GM18861 (cell line): ENCODE results near the gene RNLS.

Experiments used
- ATAC-seq: cut with Tn5 transposase; IDR thresholded peaks from one replicate; pipeline ENCODE4 v1.9.1; 2021; ENCODE audit not compliant: unreplicated experiment

The RNLS gene

GRCh38 chr10:88270061-88270808 lies 312.9 kb downstream of the RNLS start:
- ATAC-seq = no peak

DNA sequence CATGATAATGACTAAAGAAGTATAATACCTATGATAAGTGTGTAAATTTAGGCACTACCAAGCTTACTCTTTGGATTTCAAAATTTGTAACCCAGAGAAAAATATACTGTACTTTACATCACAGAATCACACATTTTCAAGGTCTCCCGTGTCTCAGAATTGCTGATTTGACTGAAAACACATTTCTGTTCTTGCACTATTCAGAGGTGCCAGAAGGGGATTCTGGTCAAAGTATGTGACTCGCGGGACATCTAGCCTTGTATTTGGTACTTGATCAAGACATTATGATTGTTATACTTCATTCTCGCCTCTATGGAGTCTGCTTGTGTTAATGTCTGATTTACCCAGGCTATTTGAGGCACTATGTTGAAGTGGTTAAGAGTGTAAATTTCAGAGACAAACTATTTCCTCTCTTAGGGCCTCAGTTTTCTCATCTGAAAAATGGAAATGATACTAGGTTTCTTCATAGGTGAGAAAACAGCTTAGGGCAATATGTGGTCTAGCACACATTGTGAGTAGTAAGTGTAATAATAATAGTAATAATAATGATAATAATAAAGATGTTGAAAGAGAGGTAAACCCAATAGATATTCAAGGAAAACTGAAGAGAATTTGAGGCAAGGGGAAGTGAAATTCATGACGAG lies 320.4 kb downstream of the RNLS start:
- ATAC-seq = no peak

GRCh38 chr10:88261152-88261551 lies 322.0 kb downstream of the RNLS start:
- ATAC-seq = no peak

DNA sequence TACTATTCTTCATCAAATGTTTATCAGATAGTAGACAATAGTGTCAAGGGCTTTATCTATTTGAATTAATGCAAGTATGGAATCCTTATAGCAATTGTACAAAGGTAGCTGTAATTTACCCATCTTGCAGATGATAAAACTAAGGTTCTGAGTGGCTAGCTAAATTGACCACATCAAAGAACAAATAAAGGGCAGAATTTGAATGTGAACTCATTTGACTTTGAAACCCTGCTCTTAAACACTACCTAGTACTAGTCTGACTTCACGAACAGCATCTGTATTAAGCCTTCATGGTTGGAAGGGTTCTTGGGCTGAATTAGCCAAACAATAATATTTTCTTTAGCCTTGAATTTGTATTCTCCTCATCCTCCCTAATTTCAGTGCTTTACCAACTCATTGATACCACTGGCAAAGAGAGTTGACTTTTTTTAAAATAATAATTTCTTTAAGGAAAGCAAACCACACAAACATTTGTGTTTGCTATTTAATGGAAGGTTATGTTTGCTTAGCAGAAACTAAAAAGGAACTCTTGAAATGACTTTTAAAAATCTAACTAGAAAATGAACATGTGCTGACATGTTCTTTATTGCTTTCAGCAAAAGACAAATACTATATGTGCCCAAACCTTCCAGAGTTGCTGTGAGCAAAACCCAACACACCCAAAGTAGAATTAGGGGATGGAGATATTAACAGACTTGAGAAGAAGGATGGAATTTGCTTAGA lies 322.6 kb downstream of the RNLS start:
- no peak for ATAC-seq

GRCh38 chr10:88259381-88259780 lies 323.7 kb downstream of the RNLS start:
- ATAC-seq = no peak

DNA sequence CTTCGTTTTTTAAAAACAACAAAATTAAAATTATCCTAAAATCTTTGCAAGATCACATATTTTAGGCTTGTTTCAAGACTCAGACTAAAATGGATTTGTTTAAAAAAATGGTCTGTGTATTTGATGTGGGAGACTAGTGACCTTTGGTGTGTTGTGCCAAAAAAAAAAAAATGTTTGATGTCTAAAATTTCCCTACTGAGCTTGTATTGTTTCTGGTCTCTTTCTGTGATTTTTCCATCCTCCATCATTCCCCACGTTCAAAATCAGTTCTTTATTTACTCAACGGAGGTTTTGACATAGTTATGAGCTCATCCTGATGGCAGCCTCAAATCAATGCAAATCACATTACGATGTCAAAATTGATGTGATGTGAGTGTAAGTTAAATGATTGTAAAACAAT lies 326.2 kb downstream of the RNLS start:
- ATAC-seq = no peak

DNA sequence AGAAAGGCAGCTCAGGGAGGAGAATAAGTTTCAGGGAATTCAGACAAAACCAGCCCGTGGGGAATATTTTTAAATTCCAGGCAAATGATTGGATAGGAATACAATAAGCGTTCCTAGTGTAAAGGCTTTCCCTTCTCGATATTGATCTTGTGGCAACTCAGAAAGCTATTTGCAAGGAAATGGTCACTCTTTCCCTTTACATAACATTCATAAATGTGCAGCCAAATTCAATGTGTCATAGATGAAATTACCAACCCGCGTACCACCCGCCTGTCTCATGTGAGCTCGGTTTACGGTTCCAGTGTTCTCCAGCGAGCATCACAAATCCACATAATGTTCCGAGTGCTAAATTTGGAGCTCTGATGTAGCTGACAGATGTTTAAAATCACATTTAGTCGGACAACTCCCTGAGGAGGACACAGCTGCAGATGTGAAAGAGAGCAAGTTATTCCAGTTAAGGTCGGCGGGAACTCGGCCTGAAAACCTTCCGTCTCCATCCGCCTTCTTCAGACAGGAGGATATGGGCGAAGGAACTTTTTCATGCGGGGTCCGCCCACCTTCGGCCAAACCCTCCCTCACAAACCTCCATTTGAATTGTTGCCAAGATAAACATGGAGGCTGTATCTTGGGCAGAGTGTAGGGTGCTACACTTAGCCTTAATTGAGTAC lies 327.0 kb downstream of the RNLS start:
- ATAC-seq = no peak

GRCh38 chr10:88254091-88254490 lies 329.0 kb downstream of the RNLS start:
- ATAC-seq = no peak

DNA sequence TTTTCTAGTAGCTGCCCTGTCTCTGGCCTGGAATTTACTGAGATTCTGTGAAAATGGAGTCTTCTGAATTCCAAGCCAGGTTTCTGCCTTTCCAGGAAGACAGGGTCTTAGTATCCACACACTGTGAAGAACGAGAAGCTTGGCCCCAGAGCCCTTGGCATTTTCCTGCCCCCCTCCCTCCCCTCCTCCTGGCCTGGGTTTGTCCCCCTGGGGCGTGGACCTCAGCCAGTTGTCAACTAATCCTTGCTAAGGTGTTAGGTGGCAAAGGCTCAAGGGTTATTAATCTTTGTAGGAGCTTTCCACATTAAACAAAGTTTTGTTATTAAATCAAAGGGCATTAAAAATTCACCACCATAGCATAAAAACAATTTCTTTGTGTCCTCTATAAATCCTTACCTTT lies 329.5 kb downstream of the RNLS start:
- ATAC-seq = no peak

- no peak for ATAC-seq
Measured at GRCh38 chr10:88253128-88253527, 330.0 kb downstream of the RNLS start.

GRCh38 chr10:88249450-88249849 lies 333.7 kb downstream of the RNLS start:
- ATAC-seq = no peak

DNA sequence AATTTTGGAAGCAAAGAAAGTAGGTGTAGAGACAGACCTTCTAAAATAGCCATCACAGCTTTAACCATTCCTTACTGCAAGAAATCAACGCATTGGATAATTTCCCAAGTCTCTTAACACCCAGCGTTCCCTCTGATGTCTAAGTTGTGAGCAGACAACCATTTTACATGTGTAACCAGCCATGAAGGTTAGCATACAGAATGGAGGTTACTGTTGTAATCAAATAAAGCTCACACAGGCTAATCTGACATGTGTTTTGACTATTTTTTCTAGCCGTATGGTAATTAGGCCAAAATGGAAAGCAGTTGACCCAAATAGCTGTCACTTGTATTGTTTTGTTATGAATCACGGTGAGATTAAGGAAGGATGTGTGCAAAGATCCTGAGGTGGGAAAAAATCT lies 336.4 kb downstream of the RNLS start:
- no peak for ATAC-seq

DNA sequence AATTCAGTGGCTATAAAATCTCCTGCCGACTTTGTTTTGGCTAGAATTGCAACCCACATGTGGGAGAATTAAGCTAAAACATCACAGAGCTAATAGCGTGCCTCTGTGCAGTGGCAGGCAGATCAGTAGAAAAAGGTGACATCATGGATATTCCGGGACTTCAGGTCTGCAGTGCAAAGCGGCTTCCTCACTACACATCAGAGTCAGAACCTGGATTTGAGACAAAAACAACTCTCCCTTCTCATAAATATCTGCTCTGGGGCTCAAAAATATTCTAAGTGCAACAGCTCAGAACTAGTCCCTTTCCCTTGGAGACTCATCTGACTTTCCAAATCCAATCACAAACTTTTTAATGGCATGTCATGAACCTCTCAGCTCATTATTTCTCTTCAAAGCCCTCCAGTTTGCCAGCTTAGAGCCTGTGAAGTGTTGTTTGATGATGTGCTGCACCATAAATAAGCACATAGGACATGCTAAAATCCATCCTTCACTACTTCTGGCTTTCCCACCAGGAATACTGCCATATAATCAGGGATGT lies 337.1 kb downstream of the RNLS start:
- no peak for ATAC-seq

- no peak for ATAC-seq
Measured at GRCh38 chr10:88244781-88245625, 338.1 kb downstream of the RNLS start.

- no peak for ATAC-seq
Measured at GRCh38 chr10:88243836-88244730, 339.0 kb downstream of the RNLS start.

DNA sequence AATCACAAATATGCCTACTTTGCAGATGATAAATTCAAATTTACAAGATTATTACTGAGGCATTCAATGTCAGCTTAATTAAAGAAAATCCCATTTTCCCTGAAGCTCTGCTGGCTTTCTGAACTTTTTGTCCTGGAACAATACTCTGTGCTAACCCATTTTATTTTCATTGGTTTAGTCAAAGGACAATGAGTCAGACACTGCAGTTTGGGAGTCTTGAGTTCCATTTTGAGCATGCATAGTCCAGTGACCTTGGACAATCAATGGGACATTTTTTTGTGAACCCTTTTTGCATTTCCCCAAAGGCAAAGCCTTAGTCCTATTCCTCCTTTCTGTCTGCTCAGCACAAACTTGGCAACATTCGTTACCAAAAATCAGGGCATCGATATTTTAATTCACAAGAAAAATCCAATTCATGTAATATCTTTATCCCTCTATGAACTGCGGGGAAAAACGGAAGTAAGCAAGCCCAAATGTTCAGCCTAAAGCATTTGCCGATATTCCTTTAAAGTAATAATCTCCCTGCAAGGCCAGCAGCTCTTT lies 339.8 kb downstream of the RNLS start:
- no peak for ATAC-seq

- ATAC-seq = no peak
Measured at GRCh38 chr10:88241501-88241900, 341.6 kb downstream of the RNLS start.

GRCh38 chr10:88239212-88239611 lies 343.9 kb downstream of the RNLS start:
- no peak for ATAC-seq

GRCh38 chr10:88238615-88238914 lies 344.6 kb downstream of the RNLS start:
- ATAC-seq = no peak
